GM12872 (cell line): ENCODE results near the gene ZC3H13.

ENCODE experiments used
- TF ChIP-seq, protein P1 (sequence below): IDR thresholded peaks from 3 replicates; pipeline ENCODE4 v1.5.1; 2011; ENCODE audit warnings: low read depth, mild to moderate bottlenecking, low read length, moderate library complexity; ENCODE audit not compliant: insufficient read depth

The ZC3H13 gene

DNA sequence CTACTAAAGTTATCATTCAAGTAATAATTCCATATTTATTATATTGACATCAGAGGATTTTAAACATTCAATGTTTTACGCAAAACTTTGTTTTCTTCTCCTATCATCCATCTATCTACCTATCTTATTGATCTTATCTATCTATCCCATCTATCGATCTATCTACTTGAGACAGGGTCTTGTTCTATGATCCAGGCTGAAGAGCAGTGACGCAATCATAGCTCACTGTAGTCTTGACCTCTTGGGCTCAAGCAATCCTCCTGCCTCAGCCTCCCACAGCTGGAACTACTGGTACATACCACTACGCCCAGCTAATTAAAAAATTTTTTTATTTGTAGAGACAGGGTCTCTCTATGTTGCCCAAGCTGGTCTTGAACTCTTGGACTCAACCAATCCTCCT is 27.4 kb downstream of the ZC3H13 start:
- TF ChIP-seq, protein P1, sequence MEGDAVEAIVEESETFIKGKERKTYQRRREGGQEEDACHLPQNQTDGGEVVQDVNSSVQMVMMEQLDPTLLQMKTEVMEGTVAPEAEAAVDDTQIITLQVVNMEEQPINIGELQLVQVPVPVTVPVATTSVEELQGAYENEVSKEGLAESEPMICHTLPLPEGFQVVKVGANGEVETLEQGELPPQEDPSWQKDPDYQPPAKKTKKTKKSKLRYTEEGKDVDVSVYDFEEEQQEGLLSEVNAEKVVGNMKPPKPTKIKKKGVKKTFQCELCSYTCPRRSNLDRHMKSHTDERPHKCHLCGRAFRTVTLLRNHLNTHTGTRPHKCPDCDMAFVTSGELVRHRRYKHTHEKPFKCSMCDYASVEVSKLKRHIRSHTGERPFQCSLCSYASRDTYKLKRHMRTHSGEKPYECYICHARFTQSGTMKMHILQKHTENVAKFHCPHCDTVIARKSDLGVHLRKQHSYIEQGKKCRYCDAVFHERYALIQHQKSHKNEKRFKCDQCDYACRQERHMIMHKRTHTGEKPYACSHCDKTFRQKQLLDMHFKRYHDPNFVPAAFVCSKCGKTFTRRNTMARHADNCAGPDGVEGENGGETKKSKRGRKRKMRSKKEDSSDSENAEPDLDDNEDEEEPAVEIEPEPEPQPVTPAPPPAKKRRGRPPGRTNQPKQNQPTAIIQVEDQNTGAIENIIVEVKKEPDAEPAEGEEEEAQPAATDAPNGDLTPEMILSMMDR, result no peak

DNA sequence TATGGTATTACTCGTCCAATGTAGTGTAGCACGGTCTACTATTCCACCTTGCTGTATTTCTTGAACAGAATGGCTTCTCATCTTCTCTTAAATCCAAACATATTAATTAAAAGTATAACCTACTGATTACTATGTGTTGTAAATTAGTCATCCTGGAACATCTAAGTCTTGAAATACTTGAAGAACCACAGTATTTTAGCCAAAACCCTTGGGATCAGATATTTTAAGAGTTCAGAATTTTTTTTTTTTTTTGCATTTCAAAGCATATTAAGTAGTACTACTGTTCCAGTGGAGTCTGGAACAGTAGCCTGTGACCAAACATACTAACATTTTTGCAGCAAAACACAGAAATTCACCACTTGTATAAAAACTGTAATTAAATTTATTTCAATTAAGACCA is 30.1 kb downstream of the ZC3H13 start:
- TF ChIP-seq, protein P1, result no peak

DNA sequence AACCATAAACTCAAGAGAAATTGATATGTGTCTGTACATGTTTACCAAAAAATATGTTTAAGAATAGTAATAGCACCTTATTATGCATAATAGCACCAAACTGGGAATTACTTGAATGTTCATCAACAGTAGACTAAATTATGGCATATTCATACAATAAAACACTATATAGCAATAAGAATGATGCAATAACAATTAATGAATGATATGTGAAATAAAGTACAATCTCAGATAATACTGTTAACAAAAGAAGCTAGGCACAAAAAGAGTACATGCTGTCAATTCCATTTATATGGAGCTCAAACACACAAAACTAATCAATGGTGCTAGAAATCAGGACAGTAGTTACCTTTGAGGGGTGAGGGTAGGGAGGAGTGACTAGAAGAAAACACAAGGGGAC is 36.3 kb downstream of the ZC3H13 start:
- TF ChIP-seq, protein P1, result no peak

DNA sequence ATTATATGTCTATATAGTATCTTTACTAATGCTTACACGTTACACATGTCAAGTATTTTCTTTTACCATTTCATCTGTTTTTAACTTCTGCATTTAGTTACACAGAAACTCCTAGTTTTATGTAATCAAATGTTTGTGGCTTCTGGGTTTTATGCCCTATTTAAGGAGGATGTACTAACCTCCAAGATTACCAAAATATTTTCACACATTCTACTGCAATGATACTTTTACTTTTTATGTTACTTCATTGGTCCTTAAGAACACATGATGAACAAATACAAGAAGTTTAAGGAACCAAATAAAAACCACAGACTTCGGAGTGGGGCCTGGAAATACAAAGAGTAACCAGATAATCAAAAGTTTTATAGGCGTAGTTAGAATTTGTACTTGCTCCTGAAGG is 37.2 kb downstream of the ZC3H13 start:
- TF ChIP-seq, protein P1, result no peak

DNA sequence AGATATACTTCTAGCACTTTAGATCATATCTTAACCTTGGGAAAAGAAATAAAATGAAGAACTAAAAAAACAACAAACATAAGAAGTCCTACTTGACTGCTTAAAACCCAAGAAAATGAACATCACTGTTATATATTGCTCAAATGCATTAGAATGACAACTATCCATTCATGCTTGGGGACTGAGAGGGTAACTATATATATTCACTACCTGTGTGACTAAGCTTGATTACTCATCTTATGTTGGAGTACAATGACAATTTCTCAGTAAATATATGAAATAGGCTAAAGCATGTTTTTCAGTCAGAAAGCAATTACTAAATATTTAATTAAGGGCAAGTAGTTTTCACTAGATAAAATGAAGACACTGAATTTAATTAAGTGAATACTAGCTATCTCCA is 40.1 kb downstream of the ZC3H13 start:
- TF ChIP-seq, protein P1, result no peak

DNA sequence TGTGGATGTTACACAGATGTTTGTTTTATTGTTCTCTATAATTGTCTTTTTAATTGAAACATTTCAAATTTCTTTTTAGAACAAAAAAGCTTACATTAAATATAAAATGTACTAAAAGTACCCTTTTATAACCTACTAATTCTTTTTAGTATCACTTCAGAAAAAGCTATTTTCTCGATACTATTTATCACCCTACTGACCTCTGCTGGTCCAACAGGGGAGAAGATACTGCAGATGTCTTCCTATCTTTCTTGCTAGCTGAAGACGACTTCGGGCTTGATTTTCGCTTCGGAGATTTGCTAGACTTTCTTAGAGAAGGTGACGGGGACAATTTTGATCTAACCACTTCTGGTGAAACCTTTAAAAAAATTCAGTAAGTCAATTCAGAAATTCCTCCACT is 42.4 kb downstream of the ZC3H13 start:
- TF ChIP-seq, protein P1, result no peak

DNA sequence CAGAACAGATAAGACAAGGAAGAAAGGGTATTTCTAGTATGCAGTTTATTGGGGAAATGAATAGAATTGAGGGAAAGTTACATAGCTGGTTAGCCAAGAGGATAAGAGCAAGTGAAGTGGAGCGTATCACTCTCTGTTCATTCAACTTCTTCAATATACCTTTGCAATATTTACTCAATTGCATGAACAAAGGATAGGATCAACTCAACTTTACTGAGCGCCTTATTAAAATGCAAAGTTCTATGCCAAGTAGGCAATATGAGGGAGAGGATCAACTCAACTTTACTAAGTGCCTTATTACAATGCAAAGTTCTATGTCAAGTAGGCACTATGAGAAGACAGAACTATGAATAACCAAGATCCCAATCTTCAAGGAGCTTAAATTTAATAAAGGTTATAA is 43.9 kb downstream of the ZC3H13 start:
- TF ChIP-seq, protein P1, result no peak
